NB4 (cell line): Measurements from ENCODE around the gene CACNB3.
A peak's percentile ranks its signal among the peaks of the same experiment; 100 is the strongest.
"Not testable (repeated sequence)": the region's sequence is repeated elsewhere in the genome, so short reads cannot be mapped to it uniquely, and the experiment has no call there.

ENCODE experiments used
- DNase-seq: peaks from one replicate; pipeline ENCODE4 v3.0.0; 2010; ENCODE audit warnings: low read depth
- H3K4me3 ChIP-seq: one replicate; pipeline ENCODE4 v1.5.1; 2011; ENCODE audit warnings: mild to moderate bottlenecking, low read depth, low read length, moderate library complexity
- CTCF ChIP-seq: IDR thresholded peaks from one replicate; pipeline ENCODE4 v1.5.1; 2012; ENCODE audit warnings: low read depth, low read length
- MYC ChIP-seq: IDR thresholded peaks from 2 replicates; pipeline ENCODE4 v1.6.1; 2011; ENCODE audit warnings: low read depth, low read length
- POLR2A ChIP-seq: IDR thresholded peaks from 2 replicates; pipeline ENCODE4 v1.6.1; 2011; ENCODE audit warnings: mild to moderate bottlenecking; ENCODE audit not compliant: insufficient read length; ENCODE audit errors: extremely low read depth
- TF ChIP-seq, protein P1 (sequence below): IDR thresholded peaks from 2 replicates; pipeline ENCODE4 v1.6.1; 2011; ENCODE audit warnings: low read depth, low read length

Gene CACNB3

GRCh38 chr12:48866052-48866711 is 47.9 kb downstream of the CACNB3 start:
- H3K4me3 ChIP-seq, result peak overlapping the region; percentile 53
- DNase-seq, result no peak
- TF ChIP-seq, protein P1, sequence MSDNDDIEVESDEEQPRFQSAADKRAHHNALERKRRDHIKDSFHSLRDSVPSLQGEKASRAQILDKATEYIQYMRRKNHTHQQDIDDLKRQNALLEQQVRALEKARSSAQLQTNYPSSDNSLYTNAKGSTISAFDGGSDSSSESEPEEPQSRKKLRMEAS, result no peak
- TF ChIP-seq POLR2A (no peak), CTCF (no peak), MYC (no peak)

DNA sequence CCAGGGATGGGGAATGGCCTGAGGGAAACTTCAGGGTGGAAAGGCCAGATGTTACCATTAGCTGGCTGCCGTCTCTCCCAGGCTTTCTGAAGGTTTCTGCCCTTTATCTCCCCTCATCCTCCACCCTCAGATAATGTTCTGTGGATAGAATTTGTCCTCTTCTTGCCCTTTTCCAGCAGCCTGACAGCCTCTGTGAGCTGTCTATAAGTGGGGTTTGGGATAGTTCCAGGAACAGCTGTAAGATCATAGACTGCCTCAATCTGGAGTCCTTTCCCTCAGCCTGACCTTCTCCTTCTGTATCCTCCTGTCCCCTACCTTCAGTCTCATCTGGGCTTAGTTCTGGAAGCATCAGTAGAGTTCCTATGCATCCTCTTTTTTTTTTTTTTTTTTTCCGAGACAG is 50.2 kb downstream of the CACNB3 start:
- H3K4me3 ChIP-seq, result no peak overlapping the region

GRCh38 chr12:48869191-48869590 is 50.9 kb downstream of the CACNB3 start:
- DNase-seq, result no peak
- no peak overlapping the region for H3K4me3 ChIP-seq
- TF ChIP-seq POLR2A (no peak), CTCF (no peak), MYC (no peak)
- TF ChIP-seq, protein P1, result no peak

More for the DNA sequence above, 50.2 kb downstream of the CACNB3 start:
- TF ChIP-seq, protein P1, result no peak
- TF ChIP-seq CTCF (no peak), POLR2A (no peak), MYC (no peak)
- DNase-seq, result no peak

DNA sequence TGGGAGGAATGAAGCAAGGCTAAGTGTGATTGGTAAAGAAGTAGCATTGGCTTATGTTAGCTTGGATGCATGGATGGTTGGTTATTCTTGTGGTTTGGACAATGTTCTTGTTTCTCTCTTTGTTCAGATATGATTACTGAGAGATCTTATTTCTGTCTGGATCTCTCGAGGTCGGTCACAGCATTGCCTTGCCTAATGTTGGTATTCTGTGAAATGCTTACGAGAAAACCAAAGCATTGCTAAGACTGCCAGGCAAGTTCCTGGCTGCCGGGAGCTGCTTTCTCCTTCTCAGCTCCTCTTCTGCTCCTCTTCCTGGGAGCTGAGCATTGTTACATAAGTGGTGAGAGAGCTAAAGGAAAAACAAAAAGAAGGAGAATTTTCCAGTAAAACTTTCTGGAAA is 54.8 kb downstream of the CACNB3 start:
- TF ChIP-seq, protein P1, result no peak
- TF ChIP-seq MYC (no peak), POLR2A (no peak), CTCF (no peak)

DNA sequence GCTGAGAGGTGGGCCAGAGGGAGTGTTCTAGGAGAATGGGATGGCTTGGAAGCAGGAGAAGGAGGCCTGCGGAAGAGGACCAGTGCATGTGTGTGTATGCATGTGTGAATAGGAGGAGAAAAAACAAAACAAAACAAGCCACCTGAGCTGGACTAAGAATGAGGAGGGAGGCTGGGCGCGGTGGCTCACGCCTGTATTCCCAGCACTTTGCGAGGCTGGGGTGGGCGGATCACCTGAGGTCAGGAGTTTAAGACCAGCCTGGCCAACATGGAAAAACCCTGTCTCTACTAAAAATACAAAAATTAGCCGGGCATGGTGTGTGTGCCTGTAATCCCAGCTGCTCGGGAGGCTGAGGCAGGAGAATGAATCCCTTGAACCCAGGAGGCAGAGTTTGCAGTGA is 55.2 kb downstream of the CACNB3 start:
- not testable (repeated sequence) for H3K4me3 ChIP-seq, DNase-seq

More for the DNA sequence above, 54.8 kb downstream of the CACNB3 start:
- H3K4me3 ChIP-seq, result no peak overlapping the region
- no peak for DNase-seq

GRCh38 chr12:48875944-48876515 is 57.7 kb downstream of the CACNB3 start:
- TF ChIP-seq, protein P1, result no peak
- no peak for TF ChIP-seq MYC
- no peak overlapping the region for H3K4me3 ChIP-seq
- no peak for DNase-seq
